ENCODE results near the gene CBLN1. TPM values are rescaled to one million over a fixed set of nuclear protein-coding genes. Genes with fewer than 3 reads are reported as not detected.

The CBLN1 gene
- total RNA-seq, 4 donors from 2014 or later, result 0.26 to 0.38 TPM; not detected in 2

GRCh38 chr16:49275050-49275730 is 6.4 kb downstream of the CBLN1 start:
- TF ChIP-seq, protein P1, sequence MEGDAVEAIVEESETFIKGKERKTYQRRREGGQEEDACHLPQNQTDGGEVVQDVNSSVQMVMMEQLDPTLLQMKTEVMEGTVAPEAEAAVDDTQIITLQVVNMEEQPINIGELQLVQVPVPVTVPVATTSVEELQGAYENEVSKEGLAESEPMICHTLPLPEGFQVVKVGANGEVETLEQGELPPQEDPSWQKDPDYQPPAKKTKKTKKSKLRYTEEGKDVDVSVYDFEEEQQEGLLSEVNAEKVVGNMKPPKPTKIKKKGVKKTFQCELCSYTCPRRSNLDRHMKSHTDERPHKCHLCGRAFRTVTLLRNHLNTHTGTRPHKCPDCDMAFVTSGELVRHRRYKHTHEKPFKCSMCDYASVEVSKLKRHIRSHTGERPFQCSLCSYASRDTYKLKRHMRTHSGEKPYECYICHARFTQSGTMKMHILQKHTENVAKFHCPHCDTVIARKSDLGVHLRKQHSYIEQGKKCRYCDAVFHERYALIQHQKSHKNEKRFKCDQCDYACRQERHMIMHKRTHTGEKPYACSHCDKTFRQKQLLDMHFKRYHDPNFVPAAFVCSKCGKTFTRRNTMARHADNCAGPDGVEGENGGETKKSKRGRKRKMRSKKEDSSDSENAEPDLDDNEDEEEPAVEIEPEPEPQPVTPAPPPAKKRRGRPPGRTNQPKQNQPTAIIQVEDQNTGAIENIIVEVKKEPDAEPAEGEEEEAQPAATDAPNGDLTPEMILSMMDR (IDR thresholded peaks at IDR 0.05), result no peak
- TF ChIP-seq POLR2A (IDR thresholded peaks at IDR 0.05), result no peak
- Histone ChIP-seq H3K27me3 (peaks cover 0 to 93% (median 41%) of the 10 kb centered on the region in 4 donors), H3K4me1 (peaks cover 0 to 40% (median 4%) of the 10 kb centered on the region in 3 donors), H3K27ac (no peak overlapping the region), H3K4me3 (no peak overlapping the region), H3K9me3 (no peaks in the 10 kb centered on the region), H3K36me3 (no peaks in the 10 kb centered on the region)
- 2 to 14% methylated on average over 12 to 26 of the region's 34 CpGs for WGBS, 2 donors
- intact Hi-C loops (cut with DNase I), result no loop called here
- no peak for DNase-seq

DNA sequence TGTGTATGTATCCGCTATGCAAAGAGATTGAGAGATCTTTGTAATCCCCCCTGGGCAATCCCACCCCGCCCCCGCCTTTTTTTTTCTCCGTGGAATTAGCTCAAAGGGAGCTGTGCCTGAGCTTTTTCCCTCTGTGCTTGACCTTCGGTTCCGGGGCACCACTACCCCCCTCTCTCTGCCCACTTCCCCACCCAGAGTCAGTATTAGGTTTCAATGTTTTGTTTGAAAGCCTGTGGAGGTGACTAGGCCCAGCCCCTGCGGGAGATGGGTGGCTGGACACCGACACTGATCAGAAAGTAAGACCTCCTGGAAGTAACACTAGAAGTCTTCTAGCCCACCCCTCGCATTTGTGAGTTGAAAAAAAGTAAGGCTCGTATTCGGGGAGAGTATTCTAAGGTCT is 7.0 kb downstream of the CBLN1 start:
- Histone ChIP-seq H3K27me3 (peaks cover 0 to 88% (median 35%) of the 10 kb centered on the region in 4 donors), H3K4me1 (peaks cover 0 to 34% (median 4%) of the 10 kb centered on the region in 3 donors), H3K27ac (no peak overlapping the region), H3K4me3 (no peak overlapping the region), H3K9me3 (no peaks in the 10 kb centered on the region), H3K36me3 (no peaks in the 10 kb centered on the region)
- DNase-seq, result no peak
- intact Hi-C loops (cut with DNase I), result no loop called here
- TF ChIP-seq, protein P1 (IDR thresholded peaks at IDR 0.05), result no peak
- TF ChIP-seq POLR2A (IDR thresholded peaks at IDR 0.05), result no peak
- WGBS, 2 donors, result 6 to 8% methylated on average over 3 to 8 of the region's 11 CpGs

DNA sequence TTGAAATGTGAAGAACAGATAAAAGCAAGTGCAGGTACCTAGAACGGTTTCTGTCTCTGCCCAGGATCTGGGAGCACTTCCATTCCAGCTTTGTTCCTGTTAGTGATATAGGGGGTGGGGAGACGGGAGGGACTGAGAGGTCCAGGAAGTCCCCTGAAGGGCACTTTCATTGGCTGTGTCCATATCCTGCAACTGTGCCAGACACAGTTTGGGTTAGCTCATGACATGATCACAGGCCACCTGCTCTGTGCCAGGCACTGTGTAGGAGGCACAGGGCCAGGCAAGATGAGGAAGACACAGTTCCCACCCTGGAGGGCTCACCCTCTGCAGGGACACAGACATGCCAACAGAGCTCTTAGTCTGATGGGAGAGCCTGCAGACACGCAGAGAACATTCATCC is 7.9 kb downstream of the CBLN1 start:
- Histone ChIP-seq H3K9me3 (no peaks in the 10 kb centered on the region), H3K36me3 (no peaks in the 10 kb centered on the region), H3K27me3 (peaks cover 0 to 85% (median 28%) of the 10 kb centered on the region in 4 donors), H3K4me3 (no peak overlapping the region), H3K4me1 (peaks cover 0 to 27% (median 4%) of the 10 kb centered on the region in 3 donors), H3K27ac (no peak overlapping the region)
- intact Hi-C loops (cut with DNase I), result no loop called here
- no peak for TF ChIP-seq POLR2A (IDR thresholded peaks at IDR 0.05)
- TF ChIP-seq, protein P1 (IDR thresholded peaks at IDR 0.05), result no peak
- DNase-seq, result no peak
- WGBS, 2 donors, result 27 to 34% methylated on average over 3 of the region's 3 CpGs

- H3K4me1 ChIP-seq, result peaks cover 0 to 6% (median 0%) of the 10 kb centered on the region in 3 donors
- no peak overlapping the region for H3K27ac ChIP-seq
- intact Hi-C loops (cut with DNase I), result no loop called here
- H3K27me3 ChIP-seq, result peaks cover 0 to 61% (median 10%) of the 10 kb centered on the region in 4 donors
- TF ChIP-seq POLR2A (IDR thresholded peaks at IDR 0.05), result no peak
- TF ChIP-seq, protein P1 (IDR thresholded peaks at IDR 0.05), result no peak
- 47 to 57% methylated on average over 3 of the region's 3 CpGs for WGBS, 2 donors
- H3K36me3 ChIP-seq, result no peaks in the 10 kb centered on the region
- no peaks in the 10 kb centered on the region for H3K9me3 ChIP-seq
- no peak for DNase-seq
- H3K4me3 ChIP-seq, result no peak overlapping the region
These were observed 10.3 kb downstream of the CBLN1 start for GRCh38 chr16:49271363-49271762.

GRCh38 chr16:49269201-49269600 is 12.4 kb downstream of the CBLN1 start:
- Histone ChIP-seq H3K27me3 (peaks cover 0 to 39% (median 0%) of the 10 kb centered on the region in 4 donors), H3K36me3 (no peaks in the 10 kb centered on the region), H3K4me3 (no peak overlapping the region), H3K27ac (no peak overlapping the region), H3K9me3 (no peaks in the 10 kb centered on the region), H3K4me1 (no peaks in the 10 kb centered on the region)
- 64 to 70% methylated on average over 3 of the region's 3 CpGs for WGBS, 2 donors
- intact Hi-C loops (cut with DNase I), result no loop called here
- no peak for TF ChIP-seq POLR2A (IDR thresholded peaks at IDR 0.05)
- TF ChIP-seq, protein P1 (IDR thresholded peaks at IDR 0.05), result no peak
- DNase-seq, result no peak

Data from esophagus squamous epithelium (tissue), 5 donors.